Measurements from ENCODE around the gene ARHGEF37.

GRCh38 chr5:149549461-149550267, 31.6 kb upstream of the ARHGEF37 start:
- TF ChIP-seq EP300 (IDR thresholded peaks at IDR 0.05; ENCODE audit: borderline replicate concordance in 1 of 2, low read depth in 2 of 2, low read length in 2 of 2) (no peak), JUND (IDR thresholded peaks at IDR 0.05; ENCODE audit: low read length) (no peak; the same call in 1 of the 2 replicates), YY1 (IDR thresholded peaks at IDR 0.05; ENCODE audit: low read depth, low read length) (peak; percentile 98), POLR2AphosphoS5 (IDR thresholded peaks at IDR 0.05; ENCODE audit: low read depth, low read length) (peak; percentile 77), SP1 (IDR thresholded peaks at IDR 0.05; ENCODE audit: low read depth, low read length) (no peak), TAF1 (IDR thresholded peaks at IDR 0.05; ENCODE audit: low read depth, low read length) (peak; percentile 74), CTCF (IDR thresholded peaks at IDR 0.05; ENCODE audit: control extremely low read depth in 1 of 3, insufficient read depth in 1 of 3, low read depth in 1 of 3, low read length in 3 of 3) (no peak), CEBPB (IDR thresholded peaks at IDR 0.05; ENCODE audit: low read depth, low read length) (no peak), PHF8 (conservative IDR thresholded peaks at IDR 0.05; ENCODE audit: low read depth, low read length) (no peak), ATF3 (IDR thresholded peaks at IDR 0.05; ENCODE audit: insufficient read depth, low read depth, low read length) (no peak), USF2 (IDR thresholded peaks at IDR 0.05; ENCODE audit: low read length) (no peak)
